ENCODE results near the gene ZMYND19.

- TF ChIP-seq POLR2AphosphoS5 (IDR thresholded peaks at IDR 0.05) (no peak), POLR2A (IDR thresholded peaks at IDR 0.05) (no peak)
Observed at GRCh38 chr9:137589441-137590122, 730 bp downstream of the ZMYND19 start.

Measured in stomach (tissue), 4 donors.